HG02588 (cell line): ENCODE measurements around the gene PHKA2.
A peak's percentile ranks its signal among the peaks of the same experiment; 100 is the strongest.
"Not testable (repeated sequence)": the region's sequence is repeated elsewhere in the genome, so short reads cannot be mapped to it uniquely, and the experiment has no call there.

Source experiments
- ATAC-seq: cut with Tn5 transposase; IDR thresholded peaks from one replicate; pipeline ENCODE4 v1.9.1; 2021; ENCODE audit warnings: mild to moderate bottlenecking, moderate library complexity; ENCODE audit not compliant: unreplicated experiment

Gene PHKA2, protein sequence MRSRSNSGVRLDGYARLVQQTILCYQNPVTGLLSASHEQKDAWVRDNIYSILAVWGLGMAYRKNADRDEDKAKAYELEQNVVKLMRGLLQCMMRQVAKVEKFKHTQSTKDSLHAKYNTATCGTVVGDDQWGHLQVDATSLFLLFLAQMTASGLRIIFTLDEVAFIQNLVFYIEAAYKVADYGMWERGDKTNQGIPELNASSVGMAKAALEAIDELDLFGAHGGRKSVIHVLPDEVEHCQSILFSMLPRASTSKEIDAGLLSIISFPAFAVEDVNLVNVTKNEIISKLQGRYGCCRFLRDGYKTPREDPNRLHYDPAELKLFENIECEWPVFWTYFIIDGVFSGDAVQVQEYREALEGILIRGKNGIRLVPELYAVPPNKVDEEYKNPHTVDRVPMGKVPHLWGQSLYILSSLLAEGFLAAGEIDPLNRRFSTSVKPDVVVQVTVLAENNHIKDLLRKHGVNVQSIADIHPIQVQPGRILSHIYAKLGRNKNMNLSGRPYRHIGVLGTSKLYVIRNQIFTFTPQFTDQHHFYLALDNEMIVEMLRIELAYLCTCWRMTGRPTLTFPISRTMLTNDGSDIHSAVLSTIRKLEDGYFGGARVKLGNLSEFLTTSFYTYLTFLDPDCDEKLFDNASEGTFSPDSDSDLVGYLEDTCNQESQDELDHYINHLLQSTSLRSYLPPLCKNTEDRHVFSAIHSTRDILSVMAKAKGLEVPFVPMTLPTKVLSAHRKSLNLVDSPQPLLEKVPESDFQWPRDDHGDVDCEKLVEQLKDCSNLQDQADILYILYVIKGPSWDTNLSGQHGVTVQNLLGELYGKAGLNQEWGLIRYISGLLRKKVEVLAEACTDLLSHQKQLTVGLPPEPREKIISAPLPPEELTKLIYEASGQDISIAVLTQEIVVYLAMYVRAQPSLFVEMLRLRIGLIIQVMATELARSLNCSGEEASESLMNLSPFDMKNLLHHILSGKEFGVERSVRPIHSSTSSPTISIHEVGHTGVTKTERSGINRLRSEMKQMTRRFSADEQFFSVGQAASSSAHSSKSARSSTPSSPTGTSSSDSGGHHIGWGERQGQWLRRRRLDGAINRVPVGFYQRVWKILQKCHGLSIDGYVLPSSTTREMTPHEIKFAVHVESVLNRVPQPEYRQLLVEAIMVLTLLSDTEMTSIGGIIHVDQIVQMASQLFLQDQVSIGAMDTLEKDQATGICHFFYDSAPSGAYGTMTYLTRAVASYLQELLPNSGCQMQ

GRCh38 chrX:18983666-18984380 is at the start of gene PHKA2:
Gene PHKA2, minus strand, starts transcription at chrX:18984114. Its CDS starts 182 bp downstream, at chrX:18983932.
- ATAC-seq = peak; percentile 44

DNA sequence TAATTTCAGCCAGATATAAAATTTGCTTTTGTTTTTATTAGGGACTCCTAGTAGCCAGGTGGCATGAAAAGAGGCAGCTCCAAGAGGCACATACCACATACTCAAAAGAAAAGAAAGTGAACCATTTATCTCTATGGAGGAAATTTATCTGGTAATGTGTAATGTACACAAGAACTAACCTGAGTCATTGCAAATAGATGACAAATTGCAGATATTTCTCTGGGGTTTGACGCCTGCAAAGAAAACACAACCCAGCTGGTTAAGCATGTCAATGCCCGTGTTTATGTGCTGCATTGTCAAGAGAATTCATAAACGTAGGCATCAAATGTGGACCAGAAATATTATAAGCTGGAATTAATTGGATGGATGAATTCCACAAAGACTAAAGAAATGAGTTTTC is 46.9 kb upstream of the PHKA2 start:
- ATAC-seq = no peak

DNA sequence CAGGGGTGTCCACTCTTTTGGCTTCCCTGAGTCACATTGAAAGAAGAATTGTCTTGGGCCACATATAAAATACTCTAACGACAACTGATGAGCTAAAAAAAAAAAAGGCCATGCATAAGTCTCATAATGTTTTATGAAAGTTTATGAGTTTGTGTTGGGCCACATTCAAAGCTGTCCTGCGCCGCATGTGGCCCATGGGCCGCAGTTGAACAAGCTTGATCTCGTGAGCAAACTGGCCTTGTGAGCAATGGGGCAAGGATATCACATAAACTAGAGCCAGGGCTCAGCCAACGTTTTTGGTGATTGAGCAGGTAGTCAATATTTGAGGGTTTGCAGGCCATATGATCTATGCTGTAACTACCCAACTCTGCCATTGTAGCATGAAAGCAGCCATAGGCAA is 44.6 kb upstream of the PHKA2 start:
- ATAC-seq = no peak

DNA sequence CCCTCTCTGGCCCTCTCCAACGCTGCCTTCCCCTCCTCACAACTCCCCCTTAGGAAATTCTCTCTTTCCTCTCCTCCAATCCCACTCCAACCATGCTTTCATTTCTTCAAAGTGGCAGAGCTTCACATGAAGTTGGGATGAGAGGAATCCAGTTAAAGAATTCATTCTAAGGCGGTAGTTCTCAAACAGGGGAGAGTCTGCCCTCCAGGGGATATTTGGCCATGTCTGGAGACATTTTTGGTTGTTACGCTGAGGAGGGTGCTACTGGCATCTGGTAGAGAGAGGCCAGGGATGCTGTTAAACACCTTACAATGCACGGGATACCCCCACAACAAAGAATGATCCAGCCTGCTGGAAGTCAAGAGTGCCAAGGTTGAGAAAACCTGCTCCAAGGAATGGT is 40.5 kb upstream of the PHKA2 start:
- no peak for ATAC-seq

GRCh38 chrX:19019996-19020395 is 36.1 kb upstream of the PHKA2 start:
- no peak for ATAC-seq

DNA sequence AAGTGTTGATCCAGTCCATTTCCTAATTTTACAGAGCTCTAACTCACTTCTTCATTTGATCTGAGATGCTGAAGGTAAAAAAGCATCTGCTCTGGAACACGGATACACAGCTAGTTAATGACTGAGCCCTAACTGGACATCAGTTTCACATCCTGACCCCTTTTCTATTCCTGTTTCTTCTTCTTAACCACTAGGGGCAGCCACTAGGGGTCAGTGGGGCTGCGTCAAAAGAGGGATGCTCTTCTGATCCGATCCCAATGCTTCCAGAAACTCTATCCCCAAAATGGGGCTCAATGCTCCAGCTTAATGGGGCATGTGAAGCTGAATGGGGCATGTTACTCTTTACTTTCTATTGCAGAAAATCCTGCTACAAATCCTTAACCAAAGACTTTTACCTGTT is 33.4 kb upstream of the PHKA2 start:
- ATAC-seq = no peak

DNA sequence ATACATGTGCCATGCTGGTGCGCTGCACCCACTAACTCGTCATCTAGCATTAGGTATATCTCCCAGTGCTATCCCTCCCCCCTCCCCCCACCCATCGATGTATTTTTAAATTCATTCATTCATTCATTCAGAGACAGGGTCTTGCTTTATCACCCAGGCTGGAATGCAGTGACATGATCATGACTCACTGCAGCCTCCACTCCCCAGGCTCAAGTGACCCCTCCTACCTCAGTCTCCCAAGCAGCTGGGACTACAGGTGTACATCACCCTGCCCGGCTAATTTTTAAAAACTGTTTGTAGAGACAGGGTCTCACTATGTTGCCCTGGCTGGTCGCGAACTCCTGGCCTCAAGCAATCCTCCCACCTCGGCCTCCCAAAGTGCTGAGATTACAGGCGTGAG is 32.7 kb upstream of the PHKA2 start:
- ATAC-seq = not testable (repeated sequence)

- no peak for ATAC-seq
Measured at GRCh38 chrX:19007868-19008267, 24.0 kb upstream of the PHKA2 start.

GRCh38 chrX:19007011-19007410 is 23.1 kb upstream of the PHKA2 start:
- no peak for ATAC-seq

GRCh38 chrX:19005909-19006308 is 22.0 kb upstream of the PHKA2 start:
- no peak for ATAC-seq

DNA sequence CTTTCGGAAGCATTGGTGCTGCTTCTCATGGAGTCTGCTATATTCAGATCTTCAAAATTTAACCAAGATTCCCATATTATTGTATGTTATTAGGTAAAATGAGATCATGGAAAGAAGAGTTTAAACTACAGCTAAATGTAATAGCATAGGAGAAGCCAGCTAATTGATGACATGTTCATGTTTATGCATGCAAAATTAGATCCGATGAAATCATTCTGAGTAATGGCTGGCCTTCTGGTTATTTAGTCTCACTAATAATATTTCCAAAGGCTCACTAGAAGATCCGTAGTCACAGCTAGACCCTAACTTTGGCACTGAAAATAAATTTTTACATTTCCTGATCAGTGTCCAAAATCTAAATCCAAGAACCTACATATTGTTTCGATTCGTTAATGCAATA is 19.8 kb upstream of the PHKA2 start:
- no peak for ATAC-seq

GRCh38 chrX:18998653-18999052 is 14.7 kb upstream of the PHKA2 start:
- no peak for ATAC-seq

DNA sequence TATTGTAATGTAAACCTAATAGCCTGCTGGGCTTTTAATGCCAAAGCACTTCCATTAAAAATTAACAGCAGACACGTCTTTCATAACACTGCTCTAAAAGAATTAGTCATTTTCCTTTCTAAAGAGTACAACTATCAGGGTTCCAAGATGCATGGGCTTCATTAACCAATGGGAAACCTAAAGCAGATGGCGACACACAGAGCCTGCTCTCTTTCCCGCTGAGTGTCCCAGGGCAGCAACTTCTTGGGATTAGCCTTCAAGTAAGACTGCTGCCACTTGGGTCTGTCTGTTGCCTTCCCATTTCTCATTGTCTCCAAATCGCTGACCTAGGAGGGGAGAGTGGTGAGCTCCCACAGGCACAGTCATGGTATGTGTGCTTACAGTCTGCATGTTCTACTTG is 14.0 kb upstream of the PHKA2 start:
- no peak for ATAC-seq

DNA sequence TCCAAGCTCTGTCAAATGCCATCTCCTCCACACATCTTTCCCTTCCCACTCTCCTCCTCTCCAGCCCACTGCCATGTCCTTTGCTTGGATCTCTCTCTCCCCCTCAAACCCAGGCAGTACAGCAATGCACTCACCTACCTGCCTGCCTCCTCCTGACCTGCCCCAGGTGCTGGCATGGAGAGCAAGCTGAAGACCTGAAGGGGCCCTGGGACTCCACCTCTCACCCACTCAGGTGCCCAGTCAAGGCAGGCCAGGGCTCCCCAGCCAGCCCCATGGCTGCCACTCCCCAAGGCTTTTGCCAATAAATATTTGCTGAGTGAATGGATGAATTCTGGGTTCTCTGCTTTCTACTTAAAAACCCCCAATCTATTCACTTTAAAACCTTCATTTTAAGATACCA is 12.6 kb upstream of the PHKA2 start:
- no peak for ATAC-seq

- ATAC-seq = no peak
Measured at GRCh38 chrX:18995221-18995620, 11.3 kb upstream of the PHKA2 start.

GRCh38 chrX:18994713-18995112 is 10.8 kb upstream of the PHKA2 start:
- no peak for ATAC-seq

GRCh38 chrX:18992829-18993228 is 8.9 kb upstream of the PHKA2 start:
- no peak for ATAC-seq

GRCh38 chrX:18985186-18985435 is 1.2 kb upstream of the PHKA2 start:
- ATAC-seq = no peak

- peak; percentile 85 for ATAC-seq
Measured at GRCh38 chrX:18984381-18985185, 669 bp upstream of the PHKA2 start.

DNA sequence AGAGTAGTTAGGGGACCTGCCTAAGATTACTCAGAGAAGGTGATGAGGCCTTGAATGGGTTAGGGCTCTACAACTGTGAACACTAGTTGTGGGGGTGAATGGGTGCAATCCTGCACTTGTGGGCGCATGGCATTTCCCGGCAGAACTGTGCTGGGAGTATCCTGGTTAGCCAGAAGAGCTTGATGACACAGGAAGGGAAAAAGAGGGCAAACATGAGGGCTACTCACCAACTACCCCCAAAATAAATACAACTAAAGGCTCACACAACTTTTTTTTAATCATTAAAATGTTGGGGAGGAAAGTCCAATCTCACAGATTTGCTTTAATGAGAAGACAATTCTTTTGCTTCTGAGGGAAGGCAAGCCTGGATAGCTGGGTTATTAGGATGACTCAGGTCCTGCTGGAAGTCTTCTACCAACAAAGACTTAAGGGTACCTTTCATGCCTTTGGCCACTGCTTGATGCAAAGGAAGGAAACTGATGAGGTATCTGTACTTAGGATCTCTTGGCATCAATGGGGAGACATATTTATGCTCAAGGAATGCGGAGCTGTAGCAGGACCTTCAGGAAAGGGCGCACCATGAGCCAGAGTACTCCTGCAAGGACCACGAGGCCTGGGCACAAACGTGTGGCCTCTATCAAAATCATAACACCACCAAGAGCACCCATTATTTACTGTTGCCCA is 2.6 kb downstream of the PHKA2 start:
- ATAC-seq = no peak
